GM23248 (cell line): ENCODE measurements around the gene TBX1. TPM values are rescaled to one million over a fixed set of nuclear protein-coding genes. Genes with fewer than 3 reads are reported as not detected.
A peak's percentile ranks its signal among the peaks of the same experiment; 100 is the strongest.
"Not testable (repeated sequence)": the region's sequence is repeated elsewhere in the genome, so short reads cannot be mapped to it uniquely, and the experiment has no call there.

Experiments
- DNase-seq: peaks from one replicate; pipeline ENCODE4 v3.0.0-alpha.2; 2015
- H2AFZ ChIP-seq: fragments of 200-600 bp; sonication (generic); 2 replicates; pipeline ENCODE4 v1.6.1; 2016; ENCODE audit warnings: antibody characterized with exemption
- H3F3A ChIP-seq: fragments of 200-600 bp; sonication (generic); 2 replicates; pipeline ENCODE4 v1.6.1; 2016; ENCODE audit warnings: mild to moderate bottlenecking, antibody characterized with exemption, mixed run types; ENCODE audit not compliant: insufficient read depth
- H3K27ac ChIP-seq: fragments of 200-600 bp; sonication (generic); 2 replicates; pipeline ENCODE4 v1.5.1; 2016; ENCODE audit warnings: mild to moderate bottlenecking
- H3K27me3 ChIP-seq: fragments of 200-600 bp; sonication (generic); replicated peaks from 2 replicates; pipeline ENCODE4 v1.6.1; 2016; ENCODE audit warnings: mild to moderate bottlenecking; ENCODE audit not compliant: insufficient read depth
- H3K36me3 ChIP-seq: fragments of 200-600 bp; sonication (generic); 2 replicates; pipeline ENCODE4 v1.6.1; 2016; ENCODE audit warnings: low read depth, mild to moderate bottlenecking
- H3K4me1 ChIP-seq: fragments of 200-600 bp; sonication (generic); 2 replicates; pipeline ENCODE4 v1.6.1; 2016; ENCODE audit warnings: mild to moderate bottlenecking; ENCODE audit not compliant: insufficient read depth
- H3K4me2 ChIP-seq: fragments of 200-600 bp; sonication (generic); one replicate; pipeline ENCODE4 v1.6.1; 2016; ENCODE audit warnings: mild to moderate bottlenecking; ENCODE audit not compliant: unreplicated experiment
- H3K4me3 ChIP-seq: fragments of 200-600 bp; sonication (generic); 2 replicates; pipeline ENCODE4 v1.5.1; 2016; ENCODE audit warnings: mild to moderate bottlenecking
- H3K79me2 ChIP-seq: fragments of 200-600 bp; sonication (generic); 2 replicates; pipeline ENCODE4 v1.6.1; 2016; ENCODE audit warnings: mild to moderate bottlenecking; ENCODE audit not compliant: insufficient read depth
- H3K9ac ChIP-seq: fragments of 200-600 bp; sonication (generic); 2 replicates; pipeline ENCODE4 v1.6.1; 2016; ENCODE audit warnings: mild to moderate bottlenecking
- H3K9me2 ChIP-seq: fragments of 200-600 bp; sonication (generic); 2 replicates; pipeline ENCODE4 v1.6.1; 2016; ENCODE audit warnings: mixed run types, mild to moderate bottlenecking, moderate library complexity; ENCODE audit not compliant: insufficient read depth
- H3K9me3 ChIP-seq: fragments of 200-600 bp; sonication (generic); one replicate; pipeline ENCODE4 v1.6.1; 2017; ENCODE audit warnings: low read depth
- H4K20me1 ChIP-seq: fragments of 200-600 bp; sonication (generic); 2 replicates; pipeline ENCODE4 v1.6.0; 2016; ENCODE audit not compliant: insufficient read depth
- EZH2 ChIP-seq: fragments of 200-600 bp; sonication (generic); IDR thresholded peaks from 2 replicates; pipeline ENCODE4 v1.6.1; 2018; ENCODE audit warnings: antibody characterized with exemption, mild to moderate bottlenecking; ENCODE audit not compliant: insufficient read depth, poor library complexity, severe bottlenecking
- EZH2phosphoT487 ChIP-seq: fragments of 200-600 bp; sonication (generic); IDR thresholded peaks from 2 replicates; pipeline ENCODE4 v1.6.1; 2018; ENCODE audit warnings: antibody characterized with exemption, moderate library complexity, mild to moderate bottlenecking, low read depth; ENCODE audit not compliant: insufficient read depth
- WGBS, 2 experiments: methylation state at CpG; one replicate each; pipeline ENCODE4 v1.1.6; 2015 to 2017; ENCODE audit warnings: low lambda C conversion rate in 2 of 2, low coverage in 1 of 2; ENCODE audit errors: missing lambda C conversion rate in 2 of 2; 5-methylcytosine and 5-hydroxymethylcytosine counted together
- in situ Hi-C: fragments of 300-500 bp; cut with MboI; formaldehyde crosslinking; loops from 2 replicates; pipeline ENCODE4 v1.15.0; 2020
- polyA plus RNA-seq: library from polyadenylated mRNA; unstranded; fragments of >200 nt; fragmentation: Nextera tagmentation; extraction: Ambion mirVana; gene quantifications from 2 replicates; pipeline ENCODE4 v1.2.1, GENCODE V29; 2016
- total RNA-seq: library from RNA; depleted of rRNA; stranded (reverse); fragments of >200 nt; shearing (Covaris generic); gene quantifications from 2 replicates; pipeline ENCODE4 v1.2.3, GENCODE V29; 2014

Gene TBX1
- total and polyA plus RNA-seq, 2 experiments from 2014 or later: 2.8 to 4.6 TPM

- no peaks in the 10 kb centered on the region for H3K36me3 ChIP-seq
- H4K20me1 ChIP-seq: no peaks in the 10 kb centered on the region
- in situ Hi-C loops: no loop called here
- no peak overlapping the region for H3K4me2 ChIP-seq
- H3K4me3 ChIP-seq: no peak overlapping the region
- H3K27me3 ChIP-seq: no peaks in the 10 kb centered on the region
- H3K27ac ChIP-seq: no peak overlapping the region
- no peak overlapping the region for H2AFZ ChIP-seq
- H3K4me1 ChIP-seq: peaks cover 8% of the 10 kb centered on the region
- H3K79me2 ChIP-seq: no peaks in the 10 kb centered on the region
- no peaks in the 10 kb centered on the region for H3F3A ChIP-seq
- TF ChIP-seq EZH2 (no peak), EZH2phosphoT487 (no peak)
- no peak overlapping the region for H3K9ac ChIP-seq
- no peak for DNase-seq
- no peaks in the 10 kb centered on the region for H3K9me3 ChIP-seq
- H3K9me2 ChIP-seq: no peaks in the 10 kb centered on the region
Measured at GRCh38 chr22:19791894-19792293, 31.3 kb downstream of the TBX1 start.

- H3K9me2 ChIP-seq, H3K79me2 ChIP-seq, H3K9me3 ChIP-seq, H3K4me1 ChIP-seq, H3K27me3 ChIP-seq, H3K4me3 ChIP-seq, H3K36me3 ChIP-seq, H4K20me1 ChIP-seq, H3F3A ChIP-seq, H3K4me2 ChIP-seq, DNase-seq, in situ Hi-C loops, H3K9ac ChIP-seq, H3K27ac ChIP-seq, H2AFZ ChIP-seq: not testable (repeated sequence)
- WGBS, 2 experiments: 96 to 98% methylated on average over 13 of the region's 13 CpGs
Measured at GRCh38 chr22:19792383-19792896, 31.9 kb downstream of the TBX1 start.

- H2AFZ ChIP-seq: no peak overlapping the region
- H3F3A ChIP-seq: no peaks in the 10 kb centered on the region
- H3K27me3 ChIP-seq: no peaks in the 10 kb centered on the region
- in situ Hi-C loops: no loop called here
- H3K79me2 ChIP-seq: no peaks in the 10 kb centered on the region
- no peak overlapping the region for H3K4me2 ChIP-seq
- H3K9me2 ChIP-seq: no peaks in the 10 kb centered on the region
- no peak overlapping the region for H3K9ac ChIP-seq
- H3K36me3 ChIP-seq: no peaks in the 10 kb centered on the region
- no peak overlapping the region for H3K27ac ChIP-seq
- H3K9me3 ChIP-seq: no peaks in the 10 kb centered on the region
- H3K4me1 ChIP-seq: peaks cover 8% of the 10 kb centered on the region
- H3K4me3 ChIP-seq: no peak overlapping the region
- TF ChIP-seq EZH2phosphoT487 (no peak), EZH2 (no peak)
- DNase-seq: no peak
- no peaks in the 10 kb centered on the region for H4K20me1 ChIP-seq
- 88 to 93% methylated on average over 2 of the region's 2 CpGs for WGBS, 2 experiments
Measured at GRCh38 chr22:19793161-19793560, 32.6 kb downstream of the TBX1 start.

GRCh38 chr22:19793661-19794310 lies 33.2 kb downstream of the TBX1 start:
- no peaks in the 10 kb centered on the region for H3K79me2 ChIP-seq
- no peaks in the 10 kb centered on the region for H3K9me2 ChIP-seq
- no peaks in the 10 kb centered on the region for H3K27me3 ChIP-seq
- H3K36me3 ChIP-seq: no peaks in the 10 kb centered on the region
- H3K4me1 ChIP-seq: peaks cover 11% of the 10 kb centered on the region
- WGBS, 2 experiments: 92 to 93% methylated on average over 2 of the region's 2 CpGs
- TF ChIP-seq EZH2phosphoT487: no peak
- no peak for TF ChIP-seq EZH2
- no peaks in the 10 kb centered on the region for H4K20me1 ChIP-seq
- no peak overlapping the region for H3K9ac ChIP-seq
- in situ Hi-C loops: no loop called here
- no peak overlapping the region for H2AFZ ChIP-seq
- H3K4me3 ChIP-seq: no peak overlapping the region
- no peaks in the 10 kb centered on the region for H3F3A ChIP-seq
- H3K9me3 ChIP-seq: no peaks in the 10 kb centered on the region
- no peak overlapping the region for H3K27ac ChIP-seq
- H3K4me2 ChIP-seq: no peak overlapping the region
- no peak for DNase-seq

GRCh38 chr22:19795617-19796008 lies 35.0 kb downstream of the TBX1 start:
- Histone ChIP-seq H3K9me3 (no peaks in the 10 kb centered on the region), H3K9me2 (no peaks in the 10 kb centered on the region), H3F3A (no peaks in the 10 kb centered on the region), H2AFZ (no peak overlapping the region), H3K36me3 (no peaks in the 10 kb centered on the region), H3K79me2 (no peaks in the 10 kb centered on the region), H4K20me1 (no peaks in the 10 kb centered on the region), H3K4me2 (peak overlapping the region; percentile 39), H3K27me3 (no peaks in the 10 kb centered on the region), H3K27ac (no peak overlapping the region), H3K4me1 (peaks cover 24% of the 10 kb centered on the region), H3K9ac (no peak overlapping the region), H3K4me3 (no peak overlapping the region)
- DNase-seq: peak; percentile 79
- WGBS, 2 experiments: 53 to 56% methylated on average over 6 of the region's 6 CpGs
- TF ChIP-seq EZH2phosphoT487 (no peak), EZH2 (no peak)
- in situ Hi-C loops: no loop called here
